Endodermal cell (in vitro differentiated cells): Measurements from ENCODE around the gene C6orf62. TPM values are rescaled to one million over a fixed set of nuclear protein-coding genes. Genes with fewer than 3 reads are reported as not detected.
"Not testable (repeated sequence)": the region's sequence is repeated elsewhere in the genome, so short reads cannot be mapped to it uniquely, and the experiment has no call there.

Experiments
- DNase-seq: peaks from one replicate; pipeline ENCODE4 v3.0.0-alpha.2; 2017
- H3K27ac ChIP-seq: 2 replicates; pipeline ENCODE4 v1.5.1; 2013; ENCODE audit warnings: mild to moderate bottlenecking, low read depth, low read length, moderate library complexity
- H3K27me3 ChIP-seq: 2 replicates; pipeline ENCODE4 v1.6.1; 2013; ENCODE audit warnings: mild to moderate bottlenecking, low read length, moderate library complexity; ENCODE audit not compliant: insufficient read depth, control insufficient read depth, poor library complexity, severe bottlenecking
- H3K36me3 ChIP-seq: 2 replicates; pipeline ENCODE4 v1.7.0; 2013; ENCODE audit warnings: mild to moderate bottlenecking, low read length, moderate library complexity; ENCODE audit not compliant: control insufficient read depth, insufficient read depth
- H3K4me1 ChIP-seq: one replicate; pipeline ENCODE4 v1.7.0; 2013; ENCODE audit warnings: low read length; ENCODE audit not compliant: control insufficient read depth, insufficient read depth
- H3K4me3 ChIP-seq: 2 replicates; pipeline ENCODE4 v1.5.1; 2013; ENCODE audit warnings: mild to moderate bottlenecking, low read length, moderate library complexity
- H3K9ac ChIP-seq: 2 replicates; pipeline ENCODE4 v1.6.1; 2013; ENCODE audit warnings: mild to moderate bottlenecking, low read length, moderate library complexity; ENCODE audit not compliant: poor library complexity, severe bottlenecking; ENCODE audit errors: extremely low read depth
- H3K9me3 ChIP-seq: 2 replicates; pipeline ENCODE4 v1.6.1; 2013; ENCODE audit warnings: mild to moderate bottlenecking, low read length, moderate library complexity; ENCODE audit not compliant: control insufficient read depth
- H3K27ac Mint-ChIP-seq: 2 replicates; pipeline ENCODE4 v1.8.0; 2020; ENCODE audit warnings: mixed read lengths
- H3K27me3 Mint-ChIP-seq: 2 replicates; pipeline ENCODE4 v1.8.0; 2021; ENCODE audit warnings: mild to moderate bottlenecking, mixed read lengths; ENCODE audit not compliant: insufficient read depth
- H3K36me3 Mint-ChIP-seq: 2 replicates; pipeline ENCODE4 v1.8.0; 2020; ENCODE audit warnings: low read depth, mixed read lengths
- H3K4me1 Mint-ChIP-seq: 2 replicates; pipeline ENCODE4 v1.8.0; 2020; ENCODE audit warnings: mixed read lengths
- H3K4me3 Mint-ChIP-seq: 2 replicates; pipeline ENCODE4 v1.8.0; 2020; ENCODE audit warnings: mild to moderate bottlenecking, moderate library complexity, mixed read lengths
- H3K9me3 Mint-ChIP-seq: 2 replicates; pipeline ENCODE4 v1.8.0; 2020; ENCODE audit warnings: mild to moderate bottlenecking, mixed read lengths
- WGBS, 2 experiments: methylation state at CpG; one replicate each; pipeline versions ENCODE4 v1.1.5 to v1.1.7; 2013; ENCODE audit warnings: missing lambda C conversion rate in 2 of 2, mixed read lengths in 1 of 2; ENCODE audit not compliant: insufficient coverage in 1 of 2, insufficient read length in 1 of 2; 5-methylcytosine and 5-hydroxymethylcytosine counted together
- total RNA-seq, 2 donors: library from RNA; stranded (reverse); fragmentation: NEBNext Ultra II Directional in 1 of 2; extraction: Animal tissue kit (Norgen Biotek cat#: 25700) in 1 of 2; gene quantifications; 2 replicates in 1 of 2; 3 replicates in 1 of 2; pipeline ENCODE4 v1.2.1, GENCODE V29; 2021
- TF ChIP-seq, protein P1 (sequence below): fragments of 200-600 bp; sonication (generic); conservative IDR thresholded peaks from 2 replicates; pipeline ENCODE4 v1.5.0; 2021; ENCODE audit warnings: antibody characterized with exemption, mild to moderate bottlenecking

C6orf62 gene
- total RNA-seq, 2 donors from 2014 or later: 106 to 120 TPM

DNA sequence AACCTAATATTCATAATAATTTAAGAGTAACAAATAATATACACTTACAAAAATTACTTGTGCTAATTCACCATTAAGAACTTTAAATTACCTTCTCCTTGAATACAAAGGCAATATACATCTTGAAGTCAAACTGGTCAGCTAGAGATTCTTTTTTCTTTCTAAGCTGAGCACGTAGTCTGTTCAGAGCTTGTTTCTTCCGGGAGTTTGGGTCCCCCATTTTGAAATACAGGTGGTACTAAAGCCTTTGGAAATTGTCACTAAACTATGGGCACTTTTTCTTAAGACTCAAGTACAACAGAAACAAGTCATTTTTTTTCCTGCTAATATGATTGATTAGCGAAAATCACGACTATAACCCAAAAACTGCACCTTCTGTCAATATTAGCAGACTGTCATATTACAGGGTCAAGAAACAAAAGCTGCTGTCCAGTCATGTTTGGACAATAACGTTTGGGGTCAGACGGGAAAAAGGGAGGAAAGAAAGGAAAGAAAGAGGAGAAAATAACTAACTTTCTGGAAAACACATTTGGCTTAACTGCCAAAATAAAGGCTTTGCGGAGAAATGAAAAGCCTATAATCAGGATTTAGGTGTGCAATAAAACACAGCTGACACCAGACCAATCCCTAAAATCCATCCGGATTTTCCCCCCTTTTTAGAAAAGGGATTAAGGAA lies 367 bp downstream of the C6orf62 start:
- H3K9ac ChIP-seq: peak overlapping the region; percentile 100
- peaks cover 32% of the 10 kb centered on the region for H3K4me1 Mint-ChIP-seq
- no peaks in the 10 kb centered on the region for H3K4me1 ChIP-seq
- H3K4me3 Mint-ChIP-seq: peak overlapping the region; percentile 98
- H3K27ac Mint-ChIP-seq: peak overlapping the region; percentile 99
- TF ChIP-seq, protein P1, sequence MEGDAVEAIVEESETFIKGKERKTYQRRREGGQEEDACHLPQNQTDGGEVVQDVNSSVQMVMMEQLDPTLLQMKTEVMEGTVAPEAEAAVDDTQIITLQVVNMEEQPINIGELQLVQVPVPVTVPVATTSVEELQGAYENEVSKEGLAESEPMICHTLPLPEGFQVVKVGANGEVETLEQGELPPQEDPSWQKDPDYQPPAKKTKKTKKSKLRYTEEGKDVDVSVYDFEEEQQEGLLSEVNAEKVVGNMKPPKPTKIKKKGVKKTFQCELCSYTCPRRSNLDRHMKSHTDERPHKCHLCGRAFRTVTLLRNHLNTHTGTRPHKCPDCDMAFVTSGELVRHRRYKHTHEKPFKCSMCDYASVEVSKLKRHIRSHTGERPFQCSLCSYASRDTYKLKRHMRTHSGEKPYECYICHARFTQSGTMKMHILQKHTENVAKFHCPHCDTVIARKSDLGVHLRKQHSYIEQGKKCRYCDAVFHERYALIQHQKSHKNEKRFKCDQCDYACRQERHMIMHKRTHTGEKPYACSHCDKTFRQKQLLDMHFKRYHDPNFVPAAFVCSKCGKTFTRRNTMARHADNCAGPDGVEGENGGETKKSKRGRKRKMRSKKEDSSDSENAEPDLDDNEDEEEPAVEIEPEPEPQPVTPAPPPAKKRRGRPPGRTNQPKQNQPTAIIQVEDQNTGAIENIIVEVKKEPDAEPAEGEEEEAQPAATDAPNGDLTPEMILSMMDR: no peak
- H3K27me3 Mint-ChIP-seq: no peaks in the 10 kb centered on the region
- H3K36me3 Mint-ChIP-seq: peaks cover 52% of the 10 kb centered on the region
- WGBS, 2 experiments: 35 to 45% methylated on average over 5 to 7 of the region's 8 CpGs
- no peaks in the 10 kb centered on the region for H3K9me3 Mint-ChIP-seq
- DNase-seq: no peak
- no peaks in the 10 kb centered on the region for H3K27me3 ChIP-seq
- H3K4me3 ChIP-seq: peak overlapping the region; percentile 89
- no peak overlapping the region for H3K27ac ChIP-seq
- H3K9me3 ChIP-seq: no peaks in the 10 kb centered on the region
- peaks cover 46% of the 10 kb centered on the region for H3K36me3 ChIP-seq

DNA sequence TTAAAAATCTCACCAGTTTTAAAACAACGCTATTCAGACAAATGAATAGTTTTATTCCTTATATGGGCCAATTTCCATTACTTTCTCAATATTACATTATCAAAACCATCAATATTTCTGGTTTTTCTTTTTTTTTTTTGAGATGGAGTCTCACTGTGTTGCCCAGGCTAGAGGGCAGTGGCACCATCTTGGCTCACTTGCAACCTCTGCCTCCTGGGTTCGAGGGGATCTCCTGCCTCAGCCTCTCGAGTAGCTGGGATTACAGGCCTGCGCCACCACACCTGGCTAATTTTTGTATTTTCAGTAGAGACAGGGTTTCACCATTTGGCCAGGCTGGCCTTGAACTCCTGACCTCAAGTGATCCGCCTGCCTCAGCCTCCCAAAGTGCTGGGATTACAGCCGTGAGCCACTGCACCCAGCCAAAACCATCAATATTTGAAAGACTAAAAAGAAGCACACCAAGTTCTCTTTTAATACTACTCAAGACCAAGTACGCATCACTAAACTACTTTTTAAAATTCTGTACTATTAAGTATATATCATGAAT lies 2.3 kb downstream of the C6orf62 start:
- Mint-ChIP-seq H3K36me3 (peaks cover 68% of the 10 kb centered on the region), H3K4me1 (peaks cover 32% of the 10 kb centered on the region), H3K4me3 (peak overlapping the region; percentile 98)
- H3K9me3 ChIP-seq, H3K27ac ChIP-seq, H3K9me3 Mint-ChIP-seq, H3K9ac ChIP-seq, H3K27me3 Mint-ChIP-seq, H3K4me1 ChIP-seq, H3K27me3 ChIP-seq, H3K27ac Mint-ChIP-seq, DNase-seq: not testable (repeated sequence)
- Histone ChIP-seq H3K4me3 (peak overlapping the region; percentile 89), H3K36me3 (peaks cover 65% of the 10 kb centered on the region)
- 93 to 98% methylated on average over 5 to 7 of the region's 7 CpGs for WGBS, 2 experiments

DNA sequence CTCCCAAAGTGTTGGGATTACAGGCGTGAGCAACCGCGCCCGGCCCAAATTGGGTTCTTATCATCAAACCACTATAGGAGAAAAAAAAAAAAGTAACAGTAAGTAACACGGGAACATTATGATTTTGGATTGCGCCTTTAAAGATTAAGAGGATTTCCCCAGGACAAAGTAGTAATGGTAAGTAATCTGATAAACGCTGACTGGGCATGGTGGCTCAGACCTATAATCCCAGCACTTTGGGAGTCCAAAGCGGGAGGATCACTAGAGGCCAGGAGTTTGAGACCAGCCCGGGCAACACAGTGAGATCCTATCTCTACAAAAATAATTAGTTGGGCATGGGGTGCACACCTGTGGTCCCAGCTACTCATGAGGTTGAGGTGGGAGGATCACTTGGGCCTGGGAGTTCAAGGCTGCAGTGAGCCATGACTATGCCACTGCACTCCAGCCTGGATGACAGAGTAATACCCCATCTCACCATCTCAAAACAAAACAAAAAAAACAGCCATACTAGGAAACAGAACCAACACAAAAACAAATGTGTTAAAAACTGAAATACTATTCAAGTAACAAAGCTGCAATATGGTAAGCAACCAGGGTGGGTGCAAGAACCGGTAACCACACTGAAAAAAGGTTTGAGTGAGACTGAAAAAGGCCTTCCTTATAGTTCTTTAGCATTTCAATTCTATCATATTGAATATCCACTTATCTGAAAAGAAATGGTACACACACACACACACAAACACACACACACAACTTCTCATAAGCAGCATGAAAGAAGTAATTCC lies 8.2 kb downstream of the C6orf62 start:
- TF ChIP-seq, protein P1: no peak
- H3K4me1 ChIP-seq: no peaks in the 10 kb centered on the region
- H3K36me3 Mint-ChIP-seq: peaks cover 88% of the 10 kb centered on the region
- no peak overlapping the region for H3K9ac ChIP-seq
- no peaks in the 10 kb centered on the region for H3K27me3 ChIP-seq
- WGBS, 2 experiments: 90 to 98% methylated on average over 4 to 10 of the region's 10 CpGs
- no peaks in the 10 kb centered on the region for H3K9me3 Mint-ChIP-seq
- no peaks in the 10 kb centered on the region for H3K9me3 ChIP-seq
- no peak overlapping the region for H3K4me3 Mint-ChIP-seq
- H3K27ac Mint-ChIP-seq: peak overlapping the region; percentile 37
- peaks cover 98% of the 10 kb centered on the region for H3K36me3 ChIP-seq
- H3K27ac ChIP-seq: no peak overlapping the region
- no peak for DNase-seq
- no peak overlapping the region for H3K4me3 ChIP-seq
- no peaks in the 10 kb centered on the region for H3K27me3 Mint-ChIP-seq
- H3K4me1 Mint-ChIP-seq: peaks cover 4% of the 10 kb centered on the region
